Endothelial cell of umbilical vein (primary cell): ENCODE data around the gene ISG15. TPM values are rescaled to one million over a fixed set of nuclear protein-coding genes. Genes with fewer than 3 reads are reported as not detected.
A peak's percentile ranks its signal among the peaks of the same experiment; 100 is the strongest.

Experiments used
- BruUV-seq: library from RNA; stranded (reverse); fragments of 400-500 nt; replicated peaks from 2 replicates; lab custom pipeline; 2021; lab: Mats Ljungman, UMichigan
- CTCF ChIA-PET: fragments of 300-600, 350-600 bp; sonication (Branson Sonifier 250); formaldehyde crosslinking; loops from one replicate; lab custom pipeline; 2021; ENCODE audit warnings: antibody characterized with exemption, inconsistent platforms; lab: Charles Lee
- POLR2A ChIA-PET: fragments of 300-600, 350-600 bp; sonication (Branson Sonifier 250); formaldehyde crosslinking; loops from one replicate; lab custom pipeline; 2021; ENCODE audit warnings: antibody characterized with exemption, inconsistent platforms; lab: Charles Lee
- DNase-seq: peaks from one replicate; pipeline ENCODE4 v3.0.0-alpha.2; 2011; ENCODE audit warnings: low read depth, low spot score
- FAIRE-seq: peaks from 2 replicates; lab custom pipeline; 2011; peaks lifted over from hg19 to GRCh38; lab: Jason Lieb, UNC
- H2AFZ ChIP-seq: 2 replicates; pipeline ENCODE4 v1.6.0; 2012; ENCODE audit warnings: low read depth, low read length, control low read depth, inconsistent platforms
- H3K27ac ChIP-seq: 2 replicates; pipeline ENCODE4 v1.5.1; 2011; ENCODE audit warnings: low read depth, mild to moderate bottlenecking, control low read depth, low read length, moderate library complexity; ENCODE audit not compliant: insufficient read depth
- H3K27me3 ChIP-seq, 2 experiments: 2 replicates each; pipeline versions ENCODE4 v1.6.0 to v1.6.1; 2011; ENCODE audit warnings: low read length in 2 of 2, mixed read lengths in 1 of 2; ENCODE audit not compliant: control insufficient read depth in 2 of 2, insufficient read depth in 2 of 2
- H3K36me3 ChIP-seq, 2 experiments: 2 replicates in 1 of 2; 3 replicates in 1 of 2; pipeline ENCODE4 v1.5.1; 2011; ENCODE audit warnings: low read length in 2 of 2, mild to moderate bottlenecking in 1 of 2, moderate library complexity in 1 of 2; ENCODE audit not compliant: control insufficient read depth in 2 of 2, insufficient read depth in 2 of 2; ENCODE audit errors: extremely low read depth in 1 of 2
- H3K4me1 ChIP-seq: 3 replicates; pipeline ENCODE4 v1.5.1; 2011; ENCODE audit warnings: mild to moderate bottlenecking, low read length; ENCODE audit not compliant: control insufficient read depth, insufficient read depth; ENCODE audit errors: extremely low read depth
- H3K4me2 ChIP-seq: 2 replicates; pipeline ENCODE4 v1.6.1; 2011; ENCODE audit warnings: low read length, control low read depth, mixed read lengths; ENCODE audit not compliant: insufficient read depth
- H3K4me3 ChIP-seq, 3 experiments: fragments of 200-600 bp in 1 of 3; sonication (generic), shearing (Covaris generic) in 1 of 3; replicated peaks in 1 of 3; 2 replicates each; pipeline ENCODE4 v1.5.1; 2011 to 2016; ENCODE audit warnings: control low read depth in 3 of 3, low read length in 3 of 3, mild to moderate bottlenecking in 2 of 3, inconsistent platforms in 1 of 3, low read depth in 1 of 3, moderate library complexity in 1 of 3; ENCODE audit not compliant: insufficient read depth in 1 of 3
- H3K79me2 ChIP-seq: 2 replicates; pipeline ENCODE4 v1.6.0; 2012; ENCODE audit warnings: low read length, inconsistent platforms; ENCODE audit not compliant: control insufficient read depth, insufficient read depth
- H3K9ac ChIP-seq: replicated peaks from 2 replicates; pipeline ENCODE3; 2011; ENCODE audit warnings: low read length, control low read depth; ENCODE audit not compliant: insufficient read depth; ENCODE audit errors: extremely low read depth
- H3K9me1 ChIP-seq: replicated peaks from 3 replicates; pipeline ENCODE4 v1.6.0; 2011; ENCODE audit warnings: mild to moderate bottlenecking, low read length; ENCODE audit not compliant: control insufficient read depth, insufficient read depth; ENCODE audit errors: extremely low read depth
- H3K9me3 ChIP-seq: replicated peaks from 2 replicates; pipeline ENCODE4 v1.5.1; 2012; ENCODE audit warnings: low read length, inconsistent platforms; ENCODE audit not compliant: control insufficient read depth, insufficient read depth
- H4K20me1 ChIP-seq: replicated peaks from 2 replicates; pipeline ENCODE3; 2011; ENCODE audit warnings: mild to moderate bottlenecking, low read length; ENCODE audit not compliant: control insufficient read depth, insufficient read depth; ENCODE audit errors: extremely low read depth
- CTCF ChIP-seq, 2 donors: IDR thresholded peaks; 1 replicate in 1 of 2; 2 replicates in 1 of 2; pipeline ENCODE4 v1.5.1; 2011; ENCODE audit warnings: low read length in 2 of 2, mild to moderate bottlenecking in 2 of 2, moderate library complexity in 2 of 2, control low read depth in 1 of 2, inconsistent platforms in 1 of 2, low read depth in 1 of 2; ENCODE audit not compliant: insufficient read depth in 1 of 2; ENCODE audit errors: extremely low read depth in 1 of 2
- JUN ChIP-seq: IDR thresholded peaks from 2 replicates; pipeline ENCODE4 v1.6.1; 2011; ENCODE audit warnings: borderline replicate concordance, low read depth; ENCODE audit not compliant: insufficient read length, insufficient read depth
- MYC ChIP-seq: IDR thresholded peaks from one replicate; pipeline ENCODE4 v1.6.1; 2011; ENCODE audit warnings: mild to moderate bottlenecking, low read depth, low read length
- POLR2AphosphoS5 ChIP-seq: IDR thresholded peaks from 2 replicates; pipeline ENCODE4 v1.6.1; 2012; ENCODE audit warnings: low read depth, mild to moderate bottlenecking, control low read depth, low read length, moderate library complexity; ENCODE audit not compliant: insufficient read depth
- dilution Hi-C: fragments of 300-500 bp; cut with MboI; formaldehyde crosslinking; loops from one replicate; pipeline ENCODE4 v1.15.0; 2019; ENCODE audit warnings: low sequenced_read_pairs; ENCODE audit not compliant: extremely low pct_ligation_motif_present
- intact Hi-C: fragments of 100-400 bp; cut with micrococcal nuclease; formaldehyde crosslinking; loops from one replicate; pipeline ENCODE4 v1.10.0; 2022
- polyA plus RNA-seq, 4 experiments: library from polyadenylated mRNA; depleted of rRNA in 3 of 4; stranded (reverse) in 3 of 4; unstranded in 1 of 4; fragments of >200 nt; gene quantifications; 2 replicates each; pipeline versions ENCODE4 v1.2.1 to v1.2.3, GENCODE V29; 2011 to 2012; ENCODE audit warnings: missing spikeins in 1 of 4
- total RNA-seq: library from RNA; stranded (reverse); gene quantifications from 2 replicates; pipeline ENCODE4 v1.2.3, GENCODE V29; 2021

Gene ISG15
- total and polyA plus RNA-seq, 2 donors (not counting 3 experiments of a cell fraction or from before 2014, with no cell fraction given): 44.6 to 154 TPM

- Histone ChIP-seq H3K9ac (no peak overlapping the region), H3K36me3 (peaks cover 0 to 10% of the 10 kb centered on the region in 2 experiments), H3K9me1 (no peaks in the 10 kb centered on the region), H3K4me3 (peak overlapping the region in 1 of 3 experiments; percentile 20), H3K9me3 (no peaks in the 10 kb centered on the region), H3K27me3 (no peaks in the 10 kb centered on the region), H4K20me1 (no peaks in the 10 kb centered on the region), H2AFZ (no peak overlapping the region), H3K79me2 (no peaks in the 10 kb centered on the region), H3K27ac (no peak overlapping the region), H3K4me1 (no peaks in the 10 kb centered on the region), H3K4me2 (peak overlapping the region; percentile 38)
- peak; percentile 8 for FAIRE-seq
- peak; percentile 80 for DNase-seq
- BruUV-seq: no TSS peak
- dilution Hi-C loops: no loop called here
- intact Hi-C loops: loop anchor here (1.0 to 2.0 kb wide), 4 partner anchors 26 to 257 kb away; partner anchors contain the start of gene C1orf159
- CTCF ChIA-PET: interaction anchor here (0.8 to 3.3 kb wide), 8 partner anchors 31 to 258 kb away, joined by 3 to 19 read pairs (median 4); partner anchors contain the start of gene B3GALT6
- POLR2A ChIA-PET: no interaction called here
- TF ChIP-seq CTCF (IDR thresholded peaks at IDR 0.05; ENCODE audit: extremely low read depth in 1 of 2, insufficient read depth in 1 of 2, low read depth in 1 of 2, low read length in 2 of 2): peak; percentile 76 to 90
- TF ChIP-seq JUN: no peak
- peak; percentile 10 for TF ChIP-seq POLR2AphosphoS5
- no peak for TF ChIP-seq MYC
Observed at GRCh38 chr1:1033009-1033587, 19.8 kb downstream of the ISG15 start.
